GM21529 (cell line): ENCODE measurements around the gene GATD1.
"Not testable (repeated sequence)": the region's sequence is repeated elsewhere in the genome, so short reads cannot be mapped to it uniquely, and the experiment has no call there.

ENCODE experiments used
- ATAC-seq: cut with Tn5 transposase; IDR thresholded peaks from one replicate; pipeline ENCODE4 v1.9.1; 2021; ENCODE audit not compliant: unreplicated experiment

Gene GATD1

DNA sequence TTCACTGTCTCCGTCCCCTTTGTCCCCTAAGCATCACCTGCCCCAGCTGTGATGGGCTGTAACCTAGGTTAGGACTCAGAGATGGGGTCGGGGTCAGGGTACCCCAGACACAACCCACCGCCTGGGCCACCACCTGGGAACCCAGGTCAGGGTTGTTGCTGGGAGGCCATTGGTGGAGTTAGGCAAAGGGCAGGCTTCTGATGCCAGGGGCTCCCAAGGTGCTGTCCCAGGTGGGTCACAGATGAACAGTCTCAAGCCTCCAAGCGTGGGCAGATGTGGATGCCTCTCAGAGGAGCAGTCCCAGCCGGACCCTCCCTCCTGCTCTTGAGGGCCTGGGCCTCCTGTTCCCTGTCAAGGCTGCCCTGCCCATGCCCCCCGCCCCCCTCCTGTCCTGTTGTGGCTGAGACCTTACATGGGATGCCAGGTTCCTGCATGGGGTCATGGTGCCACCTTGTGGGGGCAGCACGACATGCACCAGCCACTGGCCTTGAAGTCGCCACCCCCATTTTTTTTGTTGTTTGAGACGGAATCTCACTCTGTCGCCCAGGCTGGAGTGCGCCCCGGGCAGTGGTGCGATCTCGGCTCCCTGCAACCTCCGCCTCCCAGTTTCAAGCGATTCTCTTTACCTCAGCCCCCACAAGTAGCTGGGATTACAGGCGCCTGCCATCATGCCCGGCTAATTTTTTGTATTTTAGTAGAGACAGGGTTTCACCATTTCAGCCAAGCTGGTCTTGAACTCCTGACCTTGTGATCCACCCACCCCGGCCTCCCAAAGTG lies 12.1 kb downstream of the GATD1 start:
- peak; percentile 44 for ATAC-seq

DNA sequence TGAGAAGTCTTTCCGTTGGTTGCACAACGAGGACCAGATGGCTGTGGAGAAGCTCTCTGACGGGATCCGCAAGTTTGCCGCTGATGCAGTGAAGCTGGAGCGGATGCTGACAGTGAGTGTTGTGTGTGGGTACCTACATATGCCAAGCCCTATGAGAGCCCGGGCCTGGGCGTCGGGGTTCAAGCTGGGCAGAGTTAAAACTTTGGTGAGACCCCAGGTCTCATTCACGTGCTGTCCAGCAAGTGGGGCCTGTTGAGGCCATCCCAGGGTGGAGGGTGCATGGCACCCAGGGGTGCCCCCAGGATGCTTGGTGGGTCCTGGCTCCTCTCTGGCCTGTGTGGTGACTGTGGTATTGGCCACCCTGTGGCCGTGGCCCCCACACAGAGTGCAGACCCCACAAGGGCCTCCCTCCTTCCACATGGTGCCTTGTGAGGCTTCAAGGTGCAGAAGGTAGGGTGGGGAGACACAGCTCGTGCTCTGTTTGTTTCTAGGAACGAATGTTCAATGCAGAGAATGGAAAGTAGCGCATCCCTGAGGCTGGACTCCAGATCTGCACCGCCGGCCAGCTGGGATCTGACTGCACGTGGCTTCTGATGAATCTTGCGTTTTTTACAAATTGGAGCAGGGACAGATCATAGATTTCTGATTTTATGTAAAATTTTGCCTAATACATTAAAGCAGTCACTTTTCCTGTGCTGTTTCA lies 12.8 kb downstream of the GATD1 start:
- ATAC-seq, result no peak

DNA sequence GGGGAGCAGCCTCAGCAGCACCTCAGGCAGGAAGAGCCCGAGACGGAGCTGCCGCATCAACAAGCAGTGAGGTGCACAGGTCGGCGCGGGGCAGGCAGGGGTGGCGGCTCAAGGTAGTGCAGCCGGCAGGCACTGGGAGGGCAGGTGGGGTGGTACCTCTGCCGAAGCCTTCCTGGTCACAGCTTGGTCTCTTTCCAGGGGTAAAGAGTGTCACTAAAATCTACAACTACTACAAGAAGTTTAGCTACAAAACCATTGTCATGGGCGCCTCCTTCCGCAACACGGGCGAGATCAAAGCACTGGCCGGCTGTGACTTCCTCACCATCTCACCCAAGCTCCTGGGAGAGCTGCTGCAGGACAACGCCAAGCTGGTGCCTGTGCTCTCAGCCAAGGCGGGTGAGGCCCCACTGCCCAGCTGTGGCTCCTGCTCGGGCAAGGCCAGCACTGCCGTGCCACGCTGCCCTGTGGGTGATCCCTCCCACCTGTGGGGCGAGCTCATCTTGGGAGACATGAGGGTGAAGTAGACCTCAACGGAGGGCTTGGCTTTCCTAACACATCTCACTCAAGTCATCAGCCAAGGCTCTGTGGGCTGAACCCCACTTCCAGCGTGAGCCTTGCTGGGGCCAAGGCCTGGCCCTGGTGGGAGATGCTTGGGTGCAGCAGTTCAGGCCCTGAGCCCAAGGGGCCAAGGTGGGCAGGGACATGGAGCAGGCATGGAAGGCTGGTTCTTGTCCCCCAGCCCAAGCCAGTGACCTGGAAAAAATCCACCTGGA lies 13.6 kb downstream of the GATD1 start:
- no peak for ATAC-seq

DNA sequence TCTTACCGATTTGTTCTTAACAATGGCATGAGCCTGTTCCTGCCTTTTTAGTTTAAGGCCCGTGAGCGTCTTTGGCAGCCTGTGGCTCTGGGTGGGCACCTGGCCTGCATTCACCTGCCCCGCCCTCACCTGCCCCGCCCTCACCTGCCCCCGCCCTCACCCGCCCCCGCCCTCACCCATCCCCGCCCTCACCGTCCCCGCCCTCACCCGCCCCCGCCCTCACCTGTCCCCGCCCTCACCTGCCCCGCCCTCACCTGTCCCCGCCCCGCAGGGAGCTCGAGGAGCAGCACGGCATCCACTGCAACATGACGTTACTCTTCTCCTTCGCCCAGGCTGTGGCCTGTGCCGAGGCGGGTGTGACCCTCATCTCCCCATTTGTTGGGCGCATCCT lies 14.2 kb downstream of the GATD1 start:
- no peak for ATAC-seq

DNA sequence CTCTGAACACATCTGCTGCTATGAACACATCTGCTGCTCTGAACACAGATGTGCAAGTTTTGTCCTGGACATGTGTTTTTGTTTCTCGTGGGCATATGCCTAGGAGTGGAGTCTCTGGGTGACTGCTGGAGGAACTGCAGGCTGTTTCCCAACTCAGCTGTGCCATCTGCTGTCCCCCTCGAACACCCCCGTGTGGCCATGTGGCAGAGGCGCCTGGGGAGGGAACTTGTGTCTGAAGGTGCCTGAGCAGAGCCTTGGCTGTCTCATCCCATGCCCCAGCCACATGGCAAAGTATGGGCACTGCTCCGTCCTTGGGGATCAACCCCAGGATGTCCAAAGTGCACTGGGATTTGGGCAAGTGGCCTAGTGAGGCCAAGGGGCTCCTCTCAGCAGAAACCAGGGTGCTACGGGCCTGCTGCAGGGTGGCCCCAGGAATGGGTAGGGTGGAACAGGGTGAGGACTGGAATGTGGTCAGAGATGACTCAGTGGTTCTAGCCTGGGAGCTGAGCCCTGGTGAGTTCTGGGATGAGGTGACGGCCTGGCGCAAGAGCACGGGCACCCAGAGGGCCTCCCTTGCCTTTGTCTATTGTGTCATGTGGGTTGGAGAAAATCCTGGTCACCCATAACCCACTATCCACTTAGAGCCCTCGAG lies 14.7 kb downstream of the GATD1 start:
- no peak for ATAC-seq

DNA sequence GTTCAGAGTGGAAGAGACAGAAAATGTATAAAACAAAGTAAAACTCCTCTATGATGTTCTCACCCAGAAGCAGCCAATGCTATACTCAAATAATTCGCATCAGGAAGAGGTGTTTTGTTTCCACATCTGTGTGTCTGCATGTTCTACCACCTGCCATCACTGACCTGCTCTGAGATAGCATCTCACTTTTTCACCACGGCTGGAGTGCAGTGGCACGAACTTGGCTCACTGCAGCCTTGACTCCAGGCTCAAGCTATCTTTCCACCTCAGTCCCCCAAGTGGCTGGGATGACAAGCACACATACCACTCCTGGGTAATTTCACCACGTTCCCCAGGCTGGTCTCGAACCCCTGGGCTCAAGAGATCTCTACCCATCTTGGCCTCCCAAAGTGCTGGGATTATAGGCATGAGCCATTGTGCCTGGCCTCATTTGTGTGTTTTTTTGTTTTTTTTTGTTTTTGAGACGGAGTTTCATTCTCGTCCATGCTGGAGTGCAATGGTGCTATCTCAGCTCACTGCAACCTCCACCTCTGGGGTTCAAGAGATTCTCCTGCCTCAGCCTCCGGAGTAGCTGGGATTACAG lies 15.7 kb downstream of the GATD1 start:
- ATAC-seq, result no peak

DNA sequence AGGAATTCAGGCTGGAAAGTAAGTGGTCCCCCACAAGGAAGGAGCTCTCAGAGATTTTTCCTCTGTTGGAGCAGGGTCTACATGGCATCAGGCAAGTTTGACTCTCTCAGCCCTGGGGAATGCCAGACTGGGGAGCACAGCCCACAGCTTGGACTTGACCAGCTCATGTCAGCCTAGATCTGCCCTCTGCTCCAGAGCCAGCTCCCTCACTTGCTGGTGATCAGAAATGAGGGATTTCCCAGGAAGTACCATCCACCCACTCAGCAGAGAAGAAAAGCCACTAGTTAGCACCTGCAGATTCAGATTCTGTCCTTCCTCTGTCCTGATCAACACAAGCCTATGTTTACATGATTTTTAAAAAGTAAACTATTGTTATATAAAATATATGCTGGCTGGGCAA lies 17.1 kb downstream of the GATD1 start:
- ATAC-seq, result no peak

DNA sequence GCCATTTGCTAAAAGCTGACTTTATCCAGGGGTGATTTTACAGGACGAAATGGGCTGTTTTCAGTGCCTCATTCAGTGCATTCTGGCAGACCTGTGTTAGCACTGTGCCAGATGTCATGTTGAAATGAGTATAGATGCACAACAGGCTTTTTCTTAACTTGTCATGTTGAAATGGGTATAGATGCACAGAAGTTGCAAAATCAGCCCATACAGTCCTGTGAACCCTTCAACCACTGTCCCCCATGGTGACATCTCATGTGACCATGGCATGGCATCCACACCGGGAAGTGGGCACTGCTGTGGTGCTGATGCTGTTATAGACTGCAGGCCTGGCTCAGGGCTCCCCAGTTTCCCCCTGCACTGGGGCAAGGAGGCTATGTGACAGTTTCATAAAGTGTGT lies 27.6 kb downstream of the GATD1 start:
- ATAC-seq, result no peak

DNA sequence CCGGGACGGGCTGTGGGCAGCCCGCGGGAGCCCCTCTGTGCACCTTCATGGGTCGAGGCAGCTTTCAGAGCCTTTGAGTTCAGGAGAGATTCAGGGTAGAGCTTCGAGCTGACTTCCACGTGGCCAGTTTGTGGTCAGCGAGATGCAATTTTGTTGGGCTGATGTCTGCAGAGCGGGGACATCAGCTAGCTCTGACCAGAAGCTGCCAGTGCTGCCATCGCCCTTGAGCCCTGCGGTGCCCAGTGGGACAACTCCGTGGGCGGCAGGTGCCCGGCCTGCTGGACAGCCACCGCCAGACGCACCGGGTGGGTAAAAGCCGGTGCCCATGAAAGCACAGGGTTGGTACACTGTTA lies 29.3 kb downstream of the GATD1 start:
- peak; percentile 5 for ATAC-seq

DNA sequence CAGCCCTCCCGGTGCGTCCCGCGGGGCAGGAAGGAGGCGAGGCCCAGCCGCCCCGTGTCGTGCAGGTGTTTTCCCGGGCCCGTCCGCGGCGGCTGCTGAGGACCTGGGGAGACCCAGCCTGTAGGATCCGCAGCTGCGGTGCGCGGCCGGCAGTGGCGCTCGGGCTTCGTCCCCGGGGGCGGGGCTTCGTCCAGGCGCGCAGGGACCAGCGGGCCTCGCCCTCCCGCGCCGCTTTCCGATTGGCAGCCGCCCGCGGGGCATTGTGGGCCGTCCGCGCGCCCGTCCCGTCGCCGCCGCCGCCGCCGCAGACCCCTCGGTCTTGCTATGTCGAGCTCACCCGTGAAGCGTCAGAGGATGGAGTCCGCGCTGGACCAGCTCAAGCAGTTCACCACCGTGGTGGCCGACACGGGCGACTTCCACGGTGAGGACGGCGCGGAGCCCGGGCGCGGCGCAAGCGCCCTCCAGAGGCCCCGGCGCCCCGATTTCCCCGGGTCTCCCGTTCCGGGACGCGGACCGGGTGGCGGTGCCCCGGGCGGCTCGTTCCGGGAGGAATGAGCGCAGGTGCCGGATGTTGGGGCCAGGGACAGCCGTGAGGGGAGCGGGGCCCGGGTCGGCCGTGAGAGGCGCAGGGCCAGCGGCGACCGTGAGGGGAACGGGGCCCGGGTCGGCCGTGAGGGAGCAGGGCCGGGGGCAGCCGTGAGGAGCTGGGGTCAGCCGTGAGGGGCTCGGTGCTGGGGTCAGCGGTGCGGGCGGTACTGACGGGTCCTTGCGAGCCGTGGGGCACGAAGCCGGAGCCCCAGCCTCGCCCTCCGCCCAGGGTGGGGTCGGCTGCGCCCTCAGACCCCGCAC lies 29.9 kb downstream of the GATD1 start, which contains the start of gene TALDO1:
TALDO1 (plus strand) TSS at position 307 of the 849 bp plus-strand sequence; CDS start at position 325, 18 bp downstream.
- peak; percentile 89 for ATAC-seq

DNA sequence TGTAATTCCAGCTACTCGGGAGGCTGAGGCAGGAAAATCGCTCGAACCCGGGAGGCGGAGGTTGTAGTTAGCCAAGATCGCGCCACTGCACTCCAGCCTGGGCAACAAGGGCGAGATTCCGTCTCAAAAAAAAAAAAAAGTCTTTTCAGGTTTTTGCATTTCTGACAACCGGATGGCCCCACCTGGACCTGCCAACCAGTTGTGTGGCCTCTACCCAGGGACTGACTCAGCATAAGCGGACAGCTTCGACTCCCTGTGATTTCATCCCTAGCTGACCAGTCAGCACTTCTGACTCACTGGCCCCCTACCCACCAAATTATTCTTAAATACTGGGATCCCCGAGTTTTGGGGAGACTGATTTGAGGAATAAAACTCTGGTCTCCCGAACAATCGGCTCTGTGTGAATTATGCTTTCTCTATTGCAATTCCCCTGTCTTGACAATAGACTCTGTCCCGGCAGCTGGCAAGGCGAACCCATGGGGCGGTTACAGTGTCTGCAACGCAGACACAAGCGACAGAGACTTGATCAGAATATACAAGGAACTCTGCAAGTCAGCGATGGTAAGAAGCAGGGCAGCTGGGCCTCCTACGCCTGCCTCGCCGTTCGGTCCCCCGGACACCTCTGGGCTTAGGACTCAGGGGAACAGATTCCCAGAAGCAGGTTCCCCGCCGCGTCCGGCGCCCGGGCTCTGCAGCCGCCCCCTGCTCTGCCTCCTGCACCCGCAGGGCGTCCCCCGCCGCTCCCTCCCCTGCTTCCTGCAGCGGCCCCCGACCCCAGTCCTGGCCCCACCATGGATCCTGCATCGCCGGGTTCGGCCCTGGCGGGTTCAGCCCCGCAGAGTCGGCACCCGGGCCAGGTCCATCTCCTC lies 30.8 kb downstream of the GATD1 start:
- peak; percentile 20 for ATAC-seq

DNA sequence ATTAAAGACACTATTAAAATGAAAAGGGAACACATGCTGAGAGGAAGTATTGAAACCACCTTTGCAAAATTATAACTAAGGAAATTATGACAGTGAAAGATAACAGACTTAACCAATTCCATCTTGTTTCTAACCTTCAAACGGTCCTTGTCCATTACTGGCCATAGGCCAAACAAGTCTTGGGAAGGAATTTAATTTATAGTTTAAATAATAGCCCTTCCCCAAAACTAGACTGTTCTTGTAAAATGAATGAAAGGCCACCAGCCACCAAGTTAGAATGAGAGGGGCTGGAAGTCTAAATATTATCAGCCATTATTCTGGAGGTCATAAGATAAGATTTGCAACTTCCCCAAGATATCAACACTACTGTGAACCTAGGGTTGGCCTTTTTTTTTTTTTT lies 31.9 kb downstream of the GATD1 start:
- no peak for ATAC-seq

DNA sequence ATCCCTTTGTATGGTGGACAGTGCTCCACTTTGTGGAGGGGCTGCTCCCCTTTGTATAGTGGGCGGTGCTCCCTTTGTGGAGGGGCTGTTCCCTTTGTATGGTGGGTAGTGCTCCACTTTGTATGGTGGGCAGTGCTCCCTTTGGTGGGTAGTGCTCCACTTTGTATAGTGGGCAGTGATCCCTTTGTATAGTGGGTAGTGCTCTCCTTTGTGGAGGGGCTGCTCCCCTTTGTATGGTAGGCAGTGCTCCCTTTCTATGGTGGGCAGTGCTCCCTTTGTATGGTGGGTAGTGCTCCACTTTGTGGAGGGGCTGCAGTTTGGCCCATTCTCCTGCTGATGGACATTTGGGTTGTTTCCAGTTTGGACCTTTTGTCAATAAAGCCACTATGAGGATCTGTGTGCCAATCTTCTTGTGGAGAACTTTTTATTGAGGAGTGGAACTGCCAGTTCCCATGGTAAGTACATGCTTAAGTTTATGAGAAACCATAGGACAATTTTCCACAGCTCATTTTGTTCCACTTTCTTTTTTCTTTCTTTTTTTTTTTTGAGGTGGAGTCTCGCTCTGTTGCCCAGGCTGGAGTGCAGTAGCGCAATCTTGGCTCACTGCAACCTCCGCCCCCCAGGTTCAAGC lies 34.6 kb downstream of the GATD1 start:
- no peak for ATAC-seq

DNA sequence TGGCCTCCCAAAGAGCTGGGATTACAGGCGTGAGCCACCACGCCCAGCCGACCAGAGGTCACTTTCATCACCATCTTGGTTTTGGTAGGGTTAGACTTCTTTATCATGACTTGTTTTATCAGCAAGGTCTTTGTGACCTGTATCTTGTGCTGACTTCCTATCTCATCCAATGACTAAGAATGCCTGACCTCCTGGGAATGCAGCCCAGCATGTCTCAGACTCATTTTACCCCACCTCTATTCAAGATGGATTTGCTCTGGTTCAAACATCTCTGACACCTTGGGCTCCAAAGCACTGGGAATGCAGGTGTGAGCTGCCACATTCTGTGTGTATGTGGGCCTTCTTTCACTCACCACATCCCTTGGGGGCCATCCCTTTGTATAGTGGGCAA lies 35.1 kb downstream of the GATD1 start:
- ATAC-seq, result no peak

DNA sequence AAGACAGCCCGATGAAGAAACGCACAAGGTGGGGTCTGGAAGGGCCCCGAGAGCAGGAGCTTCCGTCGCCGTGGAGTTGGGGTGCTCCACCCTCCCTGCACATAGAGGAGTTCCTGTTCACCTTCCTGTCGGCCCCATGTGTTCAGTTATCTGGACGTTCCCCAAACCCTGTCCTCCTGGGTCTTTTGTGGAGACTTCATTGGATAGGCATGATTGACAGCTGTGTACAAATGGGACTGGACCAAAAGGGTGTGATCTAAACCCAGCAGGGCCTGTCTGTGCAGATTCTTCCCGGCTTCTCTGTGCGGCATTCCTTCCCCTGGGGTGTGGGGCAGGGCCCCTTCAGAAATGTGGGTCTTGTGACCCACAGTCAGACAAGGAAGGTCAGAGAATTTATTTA lies 39.4 kb downstream of the GATD1 start:
- ATAC-seq, result not testable (repeated sequence)

DNA sequence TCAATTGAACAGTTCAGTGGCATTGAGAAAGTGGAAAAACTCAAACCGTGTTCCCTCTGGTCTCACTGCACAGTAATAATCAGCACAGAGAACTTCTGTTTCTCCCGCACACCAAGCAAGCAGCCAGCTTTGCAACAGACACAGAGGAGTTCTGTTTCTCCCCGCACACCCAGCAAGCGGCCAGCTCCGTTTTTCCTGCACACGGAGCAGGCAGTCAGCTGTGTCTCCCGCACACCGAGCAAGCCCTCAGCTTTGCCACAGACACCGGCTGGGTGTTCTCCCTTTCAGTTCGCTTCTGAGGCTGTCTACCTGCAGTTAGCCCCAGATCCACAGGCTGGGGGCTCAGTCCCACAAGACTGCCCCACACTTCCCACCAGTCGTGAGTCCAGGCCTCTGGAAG lies 39.9 kb downstream of the GATD1 start:
- ATAC-seq, result no peak

DNA sequence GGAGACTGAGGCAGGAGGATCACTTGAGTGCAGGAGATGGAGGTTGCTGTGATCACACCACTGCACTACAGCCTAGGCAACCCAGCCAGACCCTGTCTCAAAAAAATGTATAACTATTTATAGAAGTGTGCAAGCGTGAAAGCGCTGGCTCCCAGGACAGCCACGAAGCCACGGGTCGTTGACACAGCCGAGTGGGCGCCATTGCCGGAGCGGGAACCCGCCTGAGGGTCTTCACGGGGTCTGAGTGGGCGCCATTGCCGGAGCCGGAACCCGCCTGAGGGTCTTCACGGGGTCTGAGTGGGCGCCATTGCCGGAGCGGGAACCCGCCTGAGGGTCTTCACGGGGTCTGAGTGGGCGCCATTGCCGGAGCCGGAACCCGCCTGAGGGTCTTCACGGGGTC lies 42.7 kb downstream of the GATD1 start:
- not testable (repeated sequence) for ATAC-seq

DNA sequence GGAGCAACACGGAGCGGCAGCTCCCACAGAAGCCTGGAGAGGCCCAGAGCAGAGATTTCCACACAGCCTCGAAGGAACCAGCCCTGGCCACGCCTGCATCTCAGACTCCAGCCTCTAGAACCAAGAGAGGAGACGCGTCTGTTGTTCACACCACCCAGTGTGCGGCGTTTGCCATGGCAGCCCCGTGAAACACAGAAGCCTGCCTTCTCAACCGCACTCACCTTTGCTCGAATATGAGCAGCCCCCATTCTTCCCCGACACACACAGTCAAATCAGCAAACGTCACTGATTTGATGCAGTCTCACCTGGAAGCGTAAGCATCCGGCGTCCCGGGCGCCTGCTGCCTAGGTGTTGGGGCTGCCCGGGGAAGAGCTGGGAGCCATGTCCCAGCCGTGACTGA lies 44.2 kb downstream of the GATD1 start:
- ATAC-seq, result no peak
